T-helper 17 cell (primary cell): ENCODE results near the gene CCDC86. TPM values are rescaled to one million over a fixed set of nuclear protein-coding genes. Genes with fewer than 3 reads are reported as not detected.
A peak's percentile ranks its signal among the peaks of the same experiment; 100 is the strongest.

ENCODE experiments used
- ATAC-seq: fragments of 150-1000 bp; cut with Tn5 transposase; 2 replicates; pipeline ENCODE4 v1.10.0; 2021; ENCODE audit warnings: mild to moderate bottlenecking, moderate library complexity
- DNase-seq, 3 donors: peaks; one replicate each; pipeline versions ENCODE4 v3.0.0 to v3.0.0-alpha.2; 2020 to 2021
- H3K9me3 ChIP-seq: one replicate; pipeline ENCODE4 v1.7.0; 2013; ENCODE audit warnings: low read length, mild to moderate bottlenecking; ENCODE audit not compliant: control insufficient read depth, poor library complexity, severe bottlenecking
- H3K27ac Mint-ChIP-seq: one replicate; pipeline ENCODE4 v1.8.0; 2022; ENCODE audit warnings: mild to moderate bottlenecking, moderate library complexity, mixed read lengths
- H3K27me3 Mint-ChIP-seq: one replicate; pipeline ENCODE4 v1.8.0; 2022; ENCODE audit warnings: mixed read lengths
- H3K36me3 Mint-ChIP-seq: one replicate; pipeline ENCODE4 v1.8.0; 2022; ENCODE audit warnings: low read depth, mixed read lengths
- H3K4me1 Mint-ChIP-seq: one replicate; pipeline ENCODE4 v1.8.0; 2022; ENCODE audit warnings: mild to moderate bottlenecking, mixed read lengths
- H3K4me3 Mint-ChIP-seq: one replicate; pipeline ENCODE4 v1.8.0; 2022; ENCODE audit warnings: mild to moderate bottlenecking, moderate library complexity, mixed read lengths
- total RNA-seq, 4 donors: library from RNA in 2 of 4; stranded (reverse) in 2 of 4; gene quantifications; one replicate each; pipeline ENCODE4 v1.2.3 and lab custom pipeline; 2022 to 2026

Gene CCDC86
- total RNA-seq (10 to 100 TPM in 1 of 2 donors, 1 to 10 TPM in 1; 9.2 to 13.1 TPM), total RNA-seq (lab: John Stamatoyannopoulos, UW) (8.2 to 10.6 reads per million in 2 donors)

GRCh38 chr11:60841797-60842667, at the start of gene CCDC86:
Gene CCDC86 (plus strand): TSS chr11:60842113. CDS start chr11:60842125, 12 bp downstream.
- peaks cover 9% of the 10 kb centered on the region for H3K36me3 Mint-ChIP-seq
- H3K27ac Mint-ChIP-seq: peak within 1 kb of the TSS; percentile 96

GRCh38 chr11:60792521-60792920, 49.4 kb upstream of the CCDC86 start:
- H3K9me3 ChIP-seq: no peaks in the 10 kb centered on the region
- DNase-seq: no peak
- no peak overlapping the region for H3K27ac Mint-ChIP-seq
- H3K36me3 Mint-ChIP-seq: no peaks in the 10 kb centered on the region
- H3K4me3 Mint-ChIP-seq: no peak overlapping the region
- peaks cover 24% of the 10 kb centered on the region for H3K27me3 Mint-ChIP-seq
- H3K4me1 Mint-ChIP-seq: peaks cover 3% of the 10 kb centered on the region
- no peak for ATAC-seq

More at GRCh38 chr11:60841797-60842667, at the start of gene CCDC86:
- peak within 1 kb of the TSS; percentile 92 for H3K4me3 Mint-ChIP-seq
- peak; percentile 96 for ATAC-seq
- no peaks in the 10 kb centered on the region for H3K27me3 Mint-ChIP-seq
- no peaks in the 10 kb centered on the region for H3K9me3 ChIP-seq
- peak; percentile 95 to 100 (median 96) for DNase-seq
- peaks cover 41% of the 10 kb centered on the region for H3K4me1 Mint-ChIP-seq

DNA sequence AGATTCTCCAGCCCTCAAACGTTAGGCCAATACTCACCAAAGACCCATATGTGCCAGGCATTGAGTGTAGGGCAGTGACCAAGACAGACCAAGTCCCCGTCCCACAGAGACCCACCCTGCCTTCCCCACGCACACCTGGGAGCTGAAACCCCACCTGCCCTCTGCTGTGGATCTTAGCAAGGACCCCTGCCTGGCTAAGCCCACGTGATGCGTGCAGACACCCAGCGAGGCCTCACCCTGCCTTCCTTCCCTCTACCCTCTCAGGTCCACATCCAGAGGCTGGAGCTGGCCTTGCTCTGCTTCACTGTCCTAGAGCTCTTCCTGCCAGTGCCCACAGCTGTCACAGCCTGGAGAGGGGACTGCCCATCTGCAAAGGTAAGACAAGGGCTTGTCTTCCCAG, 46.6 kb upstream of the CCDC86 start:
- no peaks in the 10 kb centered on the region for H3K9me3 ChIP-seq
- no peak for ATAC-seq

GRCh38 chr11:60797846-60798630, 43.9 kb upstream of the CCDC86 start:
- H3K9me3 ChIP-seq: no peaks in the 10 kb centered on the region
- Mint-ChIP-seq H3K4me3 (no peak overlapping the region), H3K36me3 (no peaks in the 10 kb centered on the region), H3K4me1 (peaks cover 2% of the 10 kb centered on the region), H3K27me3 (peaks cover 47% of the 10 kb centered on the region), H3K27ac (no peak overlapping the region)
- ATAC-seq (no peak), DNase-seq (no peak)

More for the DNA sequence above, 46.6 kb upstream of the CCDC86 start:
- Mint-ChIP-seq H3K4me1 (peaks cover 4% of the 10 kb centered on the region), H3K4me3 (no peak overlapping the region), H3K27me3 (peaks cover 41% of the 10 kb centered on the region), H3K27ac (no peak overlapping the region), H3K36me3 (no peaks in the 10 kb centered on the region)
- no peak for DNase-seq

GRCh38 chr11:60798631-60799030, 43.3 kb upstream of the CCDC86 start:
- H3K27ac Mint-ChIP-seq: no peak overlapping the region

DNA sequence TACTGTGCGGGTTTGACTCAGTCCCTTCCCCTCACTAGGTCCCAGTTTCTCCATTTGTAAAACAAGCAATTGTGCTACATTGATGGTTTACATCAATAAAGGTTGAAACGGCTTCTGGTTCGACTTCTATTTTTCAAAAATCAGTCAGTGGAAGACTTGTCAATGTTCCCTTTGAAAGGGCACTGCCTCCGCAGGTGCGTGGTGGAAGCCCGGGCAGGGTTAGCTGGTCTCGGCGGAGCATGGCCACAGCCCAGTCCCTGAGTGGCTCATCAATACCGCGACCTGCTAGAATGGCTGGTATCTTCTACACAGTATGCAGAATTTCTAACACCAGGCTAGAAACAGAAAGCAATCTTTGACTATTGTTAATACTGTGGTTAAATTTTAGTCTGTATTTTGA, 40.7 kb upstream of the CCDC86 start:
- H3K9me3 ChIP-seq: no peaks in the 10 kb centered on the region
- Mint-ChIP-seq H3K27me3 (peaks cover 51% of the 10 kb centered on the region), H3K27ac (no peak overlapping the region), H3K36me3 (no peaks in the 10 kb centered on the region), H3K4me1 (peaks cover 2% of the 10 kb centered on the region), H3K4me3 (no peak overlapping the region)
- no peak for ATAC-seq
- DNase-seq: no peak

More at GRCh38 chr11:60798631-60799030, 43.3 kb upstream of the CCDC86 start:
- ATAC-seq: no peak
- DNase-seq: no peak
- Mint-ChIP-seq H3K36me3 (no peaks in the 10 kb centered on the region), H3K4me3 (no peak overlapping the region), H3K27me3 (peaks cover 48% of the 10 kb centered on the region), H3K4me1 (peaks cover 2% of the 10 kb centered on the region)
- no peaks in the 10 kb centered on the region for H3K9me3 ChIP-seq

- Mint-ChIP-seq H3K27me3 (peaks cover 59% of the 10 kb centered on the region), H3K4me1 (peaks cover 2% of the 10 kb centered on the region), H3K36me3 (no peaks in the 10 kb centered on the region), H3K4me3 (no peak overlapping the region), H3K27ac (no peak overlapping the region)
- ATAC-seq: no peak
- H3K9me3 ChIP-seq: no peaks in the 10 kb centered on the region
- no peak for DNase-seq
These were observed 38.5 kb upstream of the CCDC86 start for GRCh38 chr11:60803273-60803936.

GRCh38 chr11:60809249-60809648, 32.7 kb upstream of the CCDC86 start:
- Mint-ChIP-seq H3K27ac (no peak overlapping the region), H3K4me1 (peaks cover 4% of the 10 kb centered on the region), H3K27me3 (peaks cover 58% of the 10 kb centered on the region), H3K4me3 (no peak overlapping the region), H3K36me3 (peaks cover 2% of the 10 kb centered on the region)
- DNase-seq (no peak), ATAC-seq (no peak)
- no peaks in the 10 kb centered on the region for H3K9me3 ChIP-seq

DNA sequence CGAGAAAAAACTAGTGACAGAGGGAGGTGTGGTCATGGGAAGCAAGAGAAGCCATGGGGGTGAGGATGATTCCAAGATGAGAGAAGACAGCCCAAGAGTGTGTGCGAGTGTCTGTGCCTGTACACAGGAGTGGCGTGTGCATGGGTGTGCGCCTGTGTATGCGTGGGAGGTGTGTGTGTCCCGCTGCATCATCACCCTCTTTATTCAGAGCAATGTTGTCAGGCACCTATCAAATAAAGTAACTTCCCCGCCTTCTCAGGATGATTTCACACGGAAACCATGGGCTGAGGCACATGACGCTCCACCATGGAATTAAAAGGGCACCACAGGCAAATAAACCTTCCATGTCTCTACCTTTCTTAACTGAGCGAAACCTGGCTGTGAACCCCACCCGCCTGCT, 32.2 kb upstream of the CCDC86 start:
- H3K27me3 Mint-ChIP-seq: peaks cover 57% of the 10 kb centered on the region
- ATAC-seq: no peak
- H3K27ac Mint-ChIP-seq: no peak overlapping the region
- no peak for DNase-seq
- H3K9me3 ChIP-seq: no peaks in the 10 kb centered on the region
- peaks cover 2% of the 10 kb centered on the region for H3K36me3 Mint-ChIP-seq
- no peak overlapping the region for H3K4me3 Mint-ChIP-seq
- peaks cover 4% of the 10 kb centered on the region for H3K4me1 Mint-ChIP-seq

- H3K4me1 Mint-ChIP-seq: peaks cover 4% of the 10 kb centered on the region
- H3K27me3 Mint-ChIP-seq: peaks cover 57% of the 10 kb centered on the region
- H3K9me3 ChIP-seq: no peaks in the 10 kb centered on the region
- no peak overlapping the region for H3K4me3 Mint-ChIP-seq
- H3K36me3 Mint-ChIP-seq: peaks cover 2% of the 10 kb centered on the region
- ATAC-seq (no peak), DNase-seq (no peak)
- no peak overlapping the region for H3K27ac Mint-ChIP-seq
These were observed 31.8 kb upstream of the CCDC86 start for GRCh38 chr11:60810151-60810550.

- no peak overlapping the region for H3K4me3 Mint-ChIP-seq
- no peak for ATAC-seq
- DNase-seq: no peak
- H3K9me3 ChIP-seq: no peaks in the 10 kb centered on the region
- H3K27ac Mint-ChIP-seq: no peak overlapping the region
- H3K36me3 Mint-ChIP-seq: peaks cover 2% of the 10 kb centered on the region
- peaks cover 54% of the 10 kb centered on the region for H3K27me3 Mint-ChIP-seq
- peaks cover 4% of the 10 kb centered on the region for H3K4me1 Mint-ChIP-seq
These were observed 31.3 kb upstream of the CCDC86 start for GRCh38 chr11:60810569-60810968.

GRCh38 chr11:60813324-60813723, 28.6 kb upstream of the CCDC86 start:
- peaks cover 8% of the 10 kb centered on the region for H3K9me3 ChIP-seq
- ATAC-seq: no peak
- H3K27ac Mint-ChIP-seq: no peak overlapping the region
- H3K4me3 Mint-ChIP-seq: no peak overlapping the region
- H3K36me3 Mint-ChIP-seq: peaks cover 2% of the 10 kb centered on the region
- no peak for DNase-seq
- H3K27me3 Mint-ChIP-seq: peaks cover 32% of the 10 kb centered on the region
- peaks cover 4% of the 10 kb centered on the region for H3K4me1 Mint-ChIP-seq

DNA sequence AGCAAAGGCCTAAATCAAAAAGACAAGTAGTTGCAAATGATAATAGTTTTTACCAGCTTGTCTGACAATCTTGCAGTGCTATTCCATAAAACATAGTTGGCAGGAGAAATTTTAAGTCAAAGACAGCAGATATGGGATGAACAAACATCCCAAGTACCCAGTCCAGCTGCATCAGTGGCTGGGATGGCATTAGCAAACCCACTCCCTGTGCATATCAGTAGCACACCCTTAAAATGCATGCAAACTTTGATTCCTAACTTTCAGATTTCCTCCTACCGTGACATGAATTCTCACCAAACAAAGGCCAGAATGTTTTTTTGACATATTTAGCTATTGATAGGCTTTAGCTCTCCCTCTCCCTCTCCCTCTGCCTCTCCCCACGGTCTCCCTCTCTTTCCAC, 27.8 kb upstream of the CCDC86 start:
- Mint-ChIP-seq H3K4me1 (peaks cover 4% of the 10 kb centered on the region), H3K36me3 (peaks cover 2% of the 10 kb centered on the region), H3K27ac (no peak overlapping the region), H3K4me3 (no peak overlapping the region), H3K27me3 (peaks cover 32% of the 10 kb centered on the region)
- DNase-seq (no peak), ATAC-seq (no peak)
- peaks cover 8% of the 10 kb centered on the region for H3K9me3 ChIP-seq
